H9 (cell line): ENCODE measurements around the gene RETN. TPM values are rescaled to one million over a fixed set of nuclear protein-coding genes. Genes with fewer than 3 reads are reported as not detected.

ENCODE experiments used
- DNase-seq: peaks from one replicate; pipeline ENCODE4 v3.0.0-alpha.2; 2017
- H2AFZ ChIP-seq: one replicate; pipeline ENCODE4 v1.6.1; 2013; ENCODE audit warnings: mild to moderate bottlenecking, low read length, control low read depth, moderate library complexity
- H2AK5ac ChIP-seq: 2 replicates; pipeline ENCODE4 v1.6.1; 2013; ENCODE audit warnings: low read length, control low read depth, mixed read lengths; ENCODE audit not compliant: insufficient read length
- H2BK120ac ChIP-seq: one replicate; pipeline ENCODE4 v1.6.1; 2013; ENCODE audit warnings: low read depth, mild to moderate bottlenecking, low read length, control low read depth, inconsistent platforms; ENCODE audit not compliant: poor library complexity, severe bottlenecking
- H2BK12ac ChIP-seq: 2 replicates; pipeline ENCODE4 v1.6.1; 2013; ENCODE audit warnings: low read length, control low read depth, mixed read lengths, low read depth; ENCODE audit not compliant: insufficient read length
- H2BK15ac ChIP-seq: 2 replicates; pipeline ENCODE4 v1.6.1; 2013; ENCODE audit warnings: low read depth, low read length, control low read depth
- H2BK20ac ChIP-seq: one replicate; pipeline ENCODE4 v1.6.1; 2013; ENCODE audit warnings: low read depth, mild to moderate bottlenecking, low read length, control low read depth, inconsistent platforms; ENCODE audit not compliant: poor library complexity, severe bottlenecking
- H2BK5ac ChIP-seq: 2 replicates; pipeline ENCODE4 v1.6.1; 2013; ENCODE audit warnings: low read length, control low read depth, mixed read lengths; ENCODE audit not compliant: insufficient read length
- H3K14ac ChIP-seq: 2 replicates; pipeline ENCODE4 v1.6.1; 2013; ENCODE audit warnings: low read length, control low read depth; ENCODE audit not compliant: insufficient read depth
- H3K18ac ChIP-seq: 2 replicates; pipeline ENCODE4 v1.6.1; 2013; ENCODE audit warnings: low read depth, mild to moderate bottlenecking, mixed read lengths, low read length, control low read depth; ENCODE audit not compliant: insufficient read length
- H3K23ac ChIP-seq: 2 replicates; pipeline ENCODE4 v1.6.1; 2013; ENCODE audit warnings: low read length, control low read depth, mixed read lengths, low read depth; ENCODE audit not compliant: insufficient read length
- H3K23me2 ChIP-seq: 2 replicates; pipeline ENCODE4 v1.6.1; 2013; ENCODE audit warnings: low read depth, mild to moderate bottlenecking, mixed read lengths, low read length, control low read depth; ENCODE audit not compliant: insufficient read length, poor library complexity, severe bottlenecking
- H3K27ac ChIP-seq: 2 replicates; pipeline ENCODE4 v1.5.1; 2013; ENCODE audit warnings: low read length, control low read depth, mixed read lengths, low read depth; ENCODE audit not compliant: insufficient read length
- H3K27me3 ChIP-seq: 2 replicates; pipeline ENCODE4 v1.6.1; 2013; ENCODE audit warnings: low read length, control low read depth, inconsistent platforms; ENCODE audit not compliant: insufficient read depth
- H3K4ac ChIP-seq: 2 replicates; pipeline ENCODE4 v1.6.1; 2013; ENCODE audit warnings: low read depth, mild to moderate bottlenecking, control low read depth, inconsistent platforms, low read length, moderate library complexity
- H3K4me1 ChIP-seq: 2 replicates; pipeline ENCODE4 v1.6.1; 2013; ENCODE audit warnings: low read length, control low read depth, inconsistent platforms; ENCODE audit not compliant: insufficient read depth
- H3K4me2 ChIP-seq: 2 replicates; pipeline ENCODE4 v1.6.1; 2013; ENCODE audit warnings: low read length, control low read depth, mixed read lengths; ENCODE audit not compliant: insufficient read length, insufficient read depth
- H3K56ac ChIP-seq: 2 replicates; pipeline ENCODE4 v1.6.1; 2013; ENCODE audit warnings: low read depth, mild to moderate bottlenecking, mixed read lengths, low read length, control low read depth; ENCODE audit not compliant: insufficient read length
- H3K79me1 ChIP-seq: 2 replicates; pipeline ENCODE4 v1.6.1; 2013; ENCODE audit warnings: low read depth, mild to moderate bottlenecking, moderate library complexity, low read length, control low read depth, inconsistent platforms; ENCODE audit not compliant: insufficient read depth, poor library complexity, severe bottlenecking
- H3K79me2 ChIP-seq: 2 replicates; pipeline ENCODE4 v1.6.1; 2013; ENCODE audit warnings: low read length, control low read depth, inconsistent platforms; ENCODE audit not compliant: insufficient read depth
- H3K9ac ChIP-seq: 2 replicates; pipeline ENCODE4 v1.6.1; 2013; ENCODE audit warnings: low read length, control low read depth, mixed read lengths; ENCODE audit not compliant: insufficient read length; ENCODE audit errors: extremely low read depth
- H3K9me3 ChIP-seq: one replicate; pipeline ENCODE4 v1.6.1; 2013; ENCODE audit warnings: low read depth, low read length, inconsistent platforms; ENCODE audit not compliant: control insufficient read depth
- H3T11ph ChIP-seq: one replicate; pipeline ENCODE4 v1.6.1; 2013; ENCODE audit warnings: mild to moderate bottlenecking, low read length, control low read depth, inconsistent platforms
- H4K20me1 ChIP-seq: one replicate; pipeline ENCODE4 v1.6.1; 2013; ENCODE audit not compliant: control insufficient read depth, insufficient read length, insufficient read depth
- H4K5ac ChIP-seq: 2 replicates; pipeline ENCODE4 v1.6.1; 2013; ENCODE audit warnings: low read depth, mild to moderate bottlenecking, mixed read lengths, low read length, control low read depth; ENCODE audit not compliant: insufficient read length
- H4K8ac ChIP-seq: replicated peaks from 2 replicates; pipeline ENCODE4 v1.6.1; 2013; ENCODE audit warnings: low read length, control low read depth, mixed read lengths, low read depth; ENCODE audit not compliant: insufficient read length
- H4K91ac ChIP-seq: 2 replicates; pipeline ENCODE4 v1.6.1; 2013; ENCODE audit warnings: low read depth, mild to moderate bottlenecking, moderate library complexity, mixed read lengths, low read length, control low read depth; ENCODE audit not compliant: insufficient read length
- H3K27ac Mint-ChIP-seq, 3 experiments: 2 replicates in 2 of 3; 3 replicates in 1 of 3; pipeline ENCODE4 v1.8.0; 2020 to 2021; ENCODE audit warnings: mixed read lengths in 3 of 3, mild to moderate bottlenecking in 1 of 3, moderate library complexity in 1 of 3
- H3K27me3 Mint-ChIP-seq: 2 replicates; pipeline ENCODE4 v1.8.0; 2021; ENCODE audit warnings: low read depth, mild to moderate bottlenecking, moderate library complexity, mixed read lengths
- H3K36me3 Mint-ChIP-seq, 3 experiments: 2 replicates in 2 of 3; 3 replicates in 1 of 3; pipeline ENCODE4 v1.8.0; 2020 to 2021; ENCODE audit warnings: low read depth in 3 of 3, mixed read lengths in 3 of 3; ENCODE audit not compliant: insufficient read depth in 1 of 3
- H3K4me1 Mint-ChIP-seq, 2 experiments: 2 replicates each; pipeline ENCODE4 v1.8.0; 2020; ENCODE audit warnings: mixed read lengths in 2 of 2
- H3K4me3 Mint-ChIP-seq, 2 experiments: 2 replicates in 1 of 2; 3 replicates in 1 of 2; pipeline ENCODE4 v1.8.0; 2020 to 2021; ENCODE audit warnings: mild to moderate bottlenecking in 2 of 2, mixed read lengths in 2 of 2, moderate library complexity in 1 of 2
- H3K9me3 Mint-ChIP-seq, 2 experiments: 2 replicates in 1 of 2; 3 replicates in 1 of 2; pipeline ENCODE4 v1.8.0; 2020; ENCODE audit warnings: mild to moderate bottlenecking in 2 of 2, mixed read lengths in 2 of 2, moderate library complexity in 1 of 2
- WGBS: extraction: QIAGEN DNeasy Blood & Tissue Kit; methylation state at CpG from one replicate; pipeline ENCODE4 v1.1.7; 2013; ENCODE audit warnings: missing lambda C conversion rate, low lambda C conversion rate, mixed read lengths; ENCODE audit not compliant: insufficient read length; ENCODE audit errors: extremely low coverage; 5-methylcytosine and 5-hydroxymethylcytosine counted together
- total RNA-seq: library from RNA; stranded (reverse); gene quantifications from 2 replicates; pipeline ENCODE4 v1.2.1, GENCODE V29; 2021
- TF ChIP-seq, protein P1 (sequence below): fragments of 200-600 bp; sonication (generic); conservative IDR thresholded peaks from 3 replicates; pipeline ENCODE4 v1.8.0; 2021; ENCODE audit warnings: antibody characterized with exemption, mild to moderate bottlenecking

Gene RETN
- total RNA-seq, 1 experiment from 2014 or later = not detected

DNA sequence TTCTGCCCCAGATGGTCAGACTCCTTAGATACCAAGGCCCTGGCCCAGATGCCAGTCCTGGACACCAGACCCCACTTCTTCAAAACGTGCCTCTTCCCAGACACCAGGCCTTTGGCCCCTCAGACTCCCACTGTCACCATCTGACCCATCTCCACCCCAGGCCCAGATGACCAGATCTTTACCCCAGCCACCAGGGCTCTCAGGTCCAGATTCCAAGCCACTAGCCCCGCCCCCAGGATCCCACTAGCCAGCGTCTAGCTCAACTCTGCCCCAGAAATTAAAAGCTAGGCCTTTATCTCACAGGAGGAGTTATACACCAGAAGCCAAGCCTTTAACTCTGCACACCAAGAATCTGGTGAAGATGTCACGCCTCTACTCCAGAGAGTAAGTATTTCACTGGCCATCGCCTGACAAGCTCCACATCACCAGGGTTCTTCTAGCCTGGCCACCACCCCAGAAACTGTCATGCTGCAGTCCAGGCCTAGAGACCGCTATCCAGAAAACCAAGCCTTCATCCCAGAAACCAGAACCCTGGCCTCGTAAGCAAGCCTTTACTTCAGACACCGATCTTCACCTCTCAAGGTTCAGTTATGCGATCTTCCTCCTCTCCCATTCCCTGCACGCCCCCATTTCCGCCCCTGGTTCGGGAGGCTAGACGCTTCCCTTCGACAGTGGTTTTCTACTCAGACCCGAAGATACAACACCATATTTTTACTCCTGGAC lies 40.1 kb upstream of the RETN start:
- no peak for DNase-seq
- TF ChIP-seq, protein P1, sequence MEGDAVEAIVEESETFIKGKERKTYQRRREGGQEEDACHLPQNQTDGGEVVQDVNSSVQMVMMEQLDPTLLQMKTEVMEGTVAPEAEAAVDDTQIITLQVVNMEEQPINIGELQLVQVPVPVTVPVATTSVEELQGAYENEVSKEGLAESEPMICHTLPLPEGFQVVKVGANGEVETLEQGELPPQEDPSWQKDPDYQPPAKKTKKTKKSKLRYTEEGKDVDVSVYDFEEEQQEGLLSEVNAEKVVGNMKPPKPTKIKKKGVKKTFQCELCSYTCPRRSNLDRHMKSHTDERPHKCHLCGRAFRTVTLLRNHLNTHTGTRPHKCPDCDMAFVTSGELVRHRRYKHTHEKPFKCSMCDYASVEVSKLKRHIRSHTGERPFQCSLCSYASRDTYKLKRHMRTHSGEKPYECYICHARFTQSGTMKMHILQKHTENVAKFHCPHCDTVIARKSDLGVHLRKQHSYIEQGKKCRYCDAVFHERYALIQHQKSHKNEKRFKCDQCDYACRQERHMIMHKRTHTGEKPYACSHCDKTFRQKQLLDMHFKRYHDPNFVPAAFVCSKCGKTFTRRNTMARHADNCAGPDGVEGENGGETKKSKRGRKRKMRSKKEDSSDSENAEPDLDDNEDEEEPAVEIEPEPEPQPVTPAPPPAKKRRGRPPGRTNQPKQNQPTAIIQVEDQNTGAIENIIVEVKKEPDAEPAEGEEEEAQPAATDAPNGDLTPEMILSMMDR = no peak
- peak overlapping the region; percentile 74 for H3K18ac ChIP-seq
- peak overlapping the region; percentile 57 for H2BK5ac ChIP-seq
- H3K27me3 ChIP-seq = no peaks in the 10 kb centered on the region
- no peak overlapping the region for H4K8ac ChIP-seq
- no peak overlapping the region for H4K91ac ChIP-seq
- H3K27ac Mint-ChIP-seq = peak overlapping the region; percentile 94 to 99 (median 96)
- no peaks in the 10 kb centered on the region for H3K4me1 ChIP-seq
- H3K27ac ChIP-seq = no peak overlapping the region
- H2BK15ac ChIP-seq = no peak overlapping the region
- H3K9ac ChIP-seq = peak overlapping the region; percentile 94
- H2AK5ac ChIP-seq = no peak overlapping the region
- peaks cover 28% of the 10 kb centered on the region; the same call in 1 of the 2 replicates for H3K79me2 ChIP-seq
- no peak overlapping the region for H3K23ac ChIP-seq
- peaks cover 9 to 27% (median 18%) of the 10 kb centered on the region in 3 experiments; a peak in 6 of 7 replicates for H3K36me3 Mint-ChIP-seq
- no peaks in the 10 kb centered on the region; a peak in 2 of 5 replicates for H3K9me3 Mint-ChIP-seq
- WGBS = no CpG with 5 or more reads among the region's 15 CpGs
- H3K4me2 ChIP-seq = peak overlapping the region; percentile 99
- H3K23me2 ChIP-seq = peaks cover 14% of the 10 kb centered on the region
- peak overlapping the region; percentile 92 for H3K56ac ChIP-seq
- H3K14ac ChIP-seq = peak overlapping the region; percentile 71
- peak overlapping the region; percentile 90 to 98 for H3K4me3 Mint-ChIP-seq
- H2BK12ac ChIP-seq = no peak overlapping the region
- H3K9me3 ChIP-seq = no peaks in the 10 kb centered on the region
- no peak overlapping the region for H2AFZ ChIP-seq
- peaks cover 20% of the 10 kb centered on the region for H3K79me1 ChIP-seq
- no peak overlapping the region for H2BK20ac ChIP-seq
- H2BK120ac ChIP-seq = no peak overlapping the region
- H3K27me3 Mint-ChIP-seq = no peaks in the 10 kb centered on the region; the same call in 1 of the 2 replicates
- peak overlapping the region; percentile 88 for H4K5ac ChIP-seq
- H3K4ac ChIP-seq = no peak overlapping the region
- H4K20me1 ChIP-seq = no peaks in the 10 kb centered on the region
- H3K4me1 Mint-ChIP-seq = peaks cover 15 to 26% of the 10 kb centered on the region in 2 experiments
- H3T11ph ChIP-seq = no peak overlapping the region
